DND-41 (cell line): Measurements from ENCODE around the gene KBTBD3.

ENCODE experiments used
- CTCF ChIP-seq: IDR thresholded peaks from 2 replicates; pipeline ENCODE4 v1.5.1; 2012; ENCODE audit warnings: borderline replicate concordance, low read length, moderate library complexity, mild to moderate bottlenecking; ENCODE audit not compliant: poor library complexity, severe bottlenecking; ENCODE audit errors: extremely low read depth
- EZH2 ChIP-seq: IDR thresholded peaks from 3 replicates; pipeline ENCODE4 v1.6.1; 2012; ENCODE audit warnings: borderline replicate concordance, low read depth, mild to moderate bottlenecking, moderate library complexity, low read length, inconsistent platforms; ENCODE audit not compliant: severe bottlenecking

- TF ChIP-seq CTCF: no peak
- TF ChIP-seq EZH2: no peak
Measured at GRCh38 chr11:106043540-106043939, 33.6 kb downstream of the KBTBD3 start.
